ENCODE measurements around the gene ENOX1. TPM values are rescaled to one million over a fixed set of nuclear protein-coding genes. Genes with fewer than 3 reads are reported as not detected.

ENOX1 gene
- total RNA-seq, 1 donor from 2014 or later: 0.71 TPM

DNA sequence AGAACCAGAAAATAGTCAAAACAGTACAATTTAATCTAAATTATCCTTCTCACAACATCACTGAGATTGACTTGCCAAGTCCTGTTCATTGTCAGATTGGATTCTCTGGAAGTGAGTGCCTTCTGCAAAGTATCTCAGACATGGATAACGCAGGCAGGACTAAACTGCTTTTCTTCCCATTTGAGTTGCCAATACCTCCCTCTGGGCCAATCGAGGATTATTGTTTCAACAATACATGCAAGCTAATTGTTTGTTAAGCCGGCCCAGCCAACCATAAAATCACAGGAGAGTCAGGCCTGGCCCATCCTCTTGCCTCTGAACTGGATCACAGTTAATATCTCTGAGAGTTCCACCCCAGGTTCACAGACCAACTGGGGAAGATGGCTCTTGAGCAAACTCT is 240.0 kb downstream of the ENOX1 start:
- DNase-seq (ENCODE audit: low read depth): no peak
- no peaks in the 10 kb centered on the region for H3K27me3 ChIP-seq (ENCODE audit: control insufficient read depth, insufficient read depth, low read length)
- TF ChIP-seq, protein P1, sequence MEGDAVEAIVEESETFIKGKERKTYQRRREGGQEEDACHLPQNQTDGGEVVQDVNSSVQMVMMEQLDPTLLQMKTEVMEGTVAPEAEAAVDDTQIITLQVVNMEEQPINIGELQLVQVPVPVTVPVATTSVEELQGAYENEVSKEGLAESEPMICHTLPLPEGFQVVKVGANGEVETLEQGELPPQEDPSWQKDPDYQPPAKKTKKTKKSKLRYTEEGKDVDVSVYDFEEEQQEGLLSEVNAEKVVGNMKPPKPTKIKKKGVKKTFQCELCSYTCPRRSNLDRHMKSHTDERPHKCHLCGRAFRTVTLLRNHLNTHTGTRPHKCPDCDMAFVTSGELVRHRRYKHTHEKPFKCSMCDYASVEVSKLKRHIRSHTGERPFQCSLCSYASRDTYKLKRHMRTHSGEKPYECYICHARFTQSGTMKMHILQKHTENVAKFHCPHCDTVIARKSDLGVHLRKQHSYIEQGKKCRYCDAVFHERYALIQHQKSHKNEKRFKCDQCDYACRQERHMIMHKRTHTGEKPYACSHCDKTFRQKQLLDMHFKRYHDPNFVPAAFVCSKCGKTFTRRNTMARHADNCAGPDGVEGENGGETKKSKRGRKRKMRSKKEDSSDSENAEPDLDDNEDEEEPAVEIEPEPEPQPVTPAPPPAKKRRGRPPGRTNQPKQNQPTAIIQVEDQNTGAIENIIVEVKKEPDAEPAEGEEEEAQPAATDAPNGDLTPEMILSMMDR (IDR thresholded peaks at IDR 0.05; ENCODE audit: insufficient read depth, low read length, poor library complexity, severe bottlenecking): no peak
- H3K4me3 ChIP-seq (ENCODE audit: low read depth, low read length): no peak overlapping the region
- H3K36me3 ChIP-seq (ENCODE audit: control insufficient read depth, insufficient read depth, low read length): no peaks in the 10 kb centered on the region

DNA sequence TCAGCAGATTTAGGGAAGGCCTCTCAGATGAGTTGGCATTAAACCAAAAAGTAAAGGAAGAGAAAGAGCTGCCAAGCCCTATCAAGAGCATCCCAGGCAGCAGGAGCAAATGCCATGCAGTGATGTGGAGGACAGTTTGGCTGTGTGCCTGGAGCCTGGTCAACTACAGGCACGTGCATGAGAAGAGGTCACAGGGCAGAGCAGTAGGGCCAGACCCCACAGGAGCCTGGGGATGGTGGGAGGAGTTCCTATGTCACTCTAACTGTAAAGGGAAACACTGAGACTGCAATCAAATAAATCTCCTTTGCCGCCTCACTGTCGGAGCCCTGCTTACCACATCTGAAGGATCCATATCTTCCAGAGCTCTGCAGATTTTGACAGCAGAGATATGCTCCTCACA is 240.5 kb downstream of the ENOX1 start:
- H3K4me3 ChIP-seq (ENCODE audit: low read depth, low read length): no peak overlapping the region
- H3K27me3 ChIP-seq (ENCODE audit: control insufficient read depth, insufficient read depth, low read length): no peaks in the 10 kb centered on the region
- H3K36me3 ChIP-seq (ENCODE audit: control insufficient read depth, insufficient read depth, low read length): no peaks in the 10 kb centered on the region
- TF ChIP-seq, protein P1 (IDR thresholded peaks at IDR 0.05; ENCODE audit: insufficient read depth, low read length, poor library complexity, severe bottlenecking): no peak
- no peak for DNase-seq (ENCODE audit: low read depth)

DNA sequence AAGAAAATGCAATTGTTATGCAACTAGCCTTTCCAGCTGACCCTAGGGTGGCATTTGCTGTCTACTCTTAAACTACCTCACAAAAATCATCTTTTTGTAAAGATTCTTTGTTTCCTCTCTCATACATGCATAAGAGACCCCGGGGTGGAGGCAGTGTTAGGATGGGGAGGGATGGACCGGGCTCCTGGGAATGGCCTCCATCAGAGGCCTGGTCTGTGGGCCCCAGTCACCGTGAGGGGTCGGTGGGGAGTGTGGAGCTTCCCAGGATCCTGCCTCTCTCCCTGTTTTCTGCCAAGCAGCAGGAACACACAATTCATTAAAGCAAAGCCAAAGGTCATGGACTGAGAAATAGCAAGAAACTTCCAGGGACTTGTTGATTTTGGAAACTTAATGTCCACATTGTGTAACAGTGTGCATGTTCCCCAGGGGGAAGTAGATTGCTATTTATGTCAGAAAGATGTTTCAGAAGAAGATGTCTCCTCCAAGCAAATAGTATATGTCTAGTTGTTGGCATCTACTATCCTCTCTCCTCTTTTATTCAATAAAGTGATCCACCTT is 241.4 kb downstream of the ENOX1 start:
- Histone ChIP-seq H3K27me3 (ENCODE audit: control insufficient read depth, insufficient read depth, low read length) (no peaks in the 10 kb centered on the region), H3K36me3 (ENCODE audit: control insufficient read depth, insufficient read depth, low read length) (no peaks in the 10 kb centered on the region), H3K4me3 (ENCODE audit: low read depth, low read length) (no peak overlapping the region)
- TF ChIP-seq, protein P1 (IDR thresholded peaks at IDR 0.05; ENCODE audit: insufficient read depth, low read length, poor library complexity, severe bottlenecking): no peak
- DNase-seq (ENCODE audit: low read depth): no peak

DNA sequence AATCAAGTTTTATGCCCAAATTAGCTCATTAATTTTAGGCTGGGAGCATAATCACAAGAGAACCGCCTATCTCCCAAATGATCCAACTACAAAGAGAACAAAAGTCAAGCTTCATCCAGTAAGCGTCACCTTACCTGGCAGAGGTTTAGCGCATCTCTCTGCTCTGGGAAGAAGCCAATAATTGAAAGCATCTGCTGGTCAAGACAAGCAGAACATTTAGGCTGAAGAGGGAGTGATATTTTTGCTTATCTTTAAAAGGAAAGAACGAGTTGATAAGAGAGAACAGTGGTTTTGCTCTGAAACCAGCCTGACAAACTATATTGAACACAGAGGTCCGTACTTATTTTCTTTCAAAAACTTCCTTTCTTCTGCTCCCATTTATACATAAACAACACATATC is 242.1 kb downstream of the ENOX1 start:
- TF ChIP-seq, protein P1 (IDR thresholded peaks at IDR 0.05; ENCODE audit: insufficient read depth, low read length, poor library complexity, severe bottlenecking): no peak
- Histone ChIP-seq H3K36me3 (ENCODE audit: control insufficient read depth, insufficient read depth, low read length) (no peaks in the 10 kb centered on the region), H3K27me3 (ENCODE audit: control insufficient read depth, insufficient read depth, low read length) (no peaks in the 10 kb centered on the region), H3K4me3 (ENCODE audit: low read depth, low read length) (no peak overlapping the region)
- no peak for DNase-seq (ENCODE audit: low read depth)

DNA sequence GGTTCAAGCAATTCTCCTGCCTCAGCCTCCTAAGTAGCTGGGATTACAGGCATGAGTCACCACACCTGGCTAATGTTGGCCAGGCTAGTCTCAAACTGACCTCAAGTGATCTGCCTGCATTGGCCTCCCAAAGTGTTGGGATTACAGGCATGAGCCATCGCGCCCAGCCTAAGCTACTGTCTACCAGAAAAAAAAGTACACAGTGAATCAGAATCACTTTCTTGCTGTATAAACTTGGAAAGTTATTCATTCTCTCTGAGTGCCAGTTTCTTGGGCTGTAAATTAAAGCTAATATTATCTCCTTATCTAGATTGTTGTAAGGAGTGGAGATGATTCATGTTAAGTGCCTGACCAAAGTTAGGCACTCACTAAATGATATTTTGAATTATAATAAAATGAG is 242.8 kb downstream of the ENOX1 start:
- no peaks in the 10 kb centered on the region for H3K36me3 ChIP-seq (ENCODE audit: control insufficient read depth, insufficient read depth, low read length)
- DNase-seq (ENCODE audit: low read depth): no peak
- H3K27me3 ChIP-seq (ENCODE audit: control insufficient read depth, insufficient read depth, low read length): no peaks in the 10 kb centered on the region
- no peak overlapping the region for H3K4me3 ChIP-seq (ENCODE audit: low read depth, low read length)
- TF ChIP-seq, protein P1 (IDR thresholded peaks at IDR 0.05; ENCODE audit: insufficient read depth, low read length, poor library complexity, severe bottlenecking): no peak

DNA sequence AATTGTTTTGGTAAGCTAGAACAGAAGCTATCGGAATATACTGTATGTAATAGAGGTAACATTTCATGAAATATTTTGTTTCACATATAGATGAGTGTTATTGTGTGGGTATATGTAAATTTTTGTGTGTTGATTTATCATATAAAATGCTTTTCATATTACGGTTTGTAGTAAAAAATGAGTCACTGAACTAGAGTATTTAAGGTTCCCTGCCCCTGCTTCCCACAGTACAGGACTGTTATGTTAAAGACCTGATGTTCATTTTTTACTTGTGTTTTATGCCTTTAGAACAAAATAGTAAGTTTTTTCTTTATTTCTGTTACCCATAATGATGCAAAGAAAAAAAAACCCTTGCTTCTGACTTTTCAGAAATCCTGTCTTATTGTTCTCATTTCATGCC is 243.4 kb downstream of the ENOX1 start:
- no peaks in the 10 kb centered on the region for H3K27me3 ChIP-seq (ENCODE audit: control insufficient read depth, insufficient read depth, low read length)
- no peak for DNase-seq (ENCODE audit: low read depth)
- no peak overlapping the region for H3K4me3 ChIP-seq (ENCODE audit: low read depth, low read length)
- TF ChIP-seq, protein P1 (IDR thresholded peaks at IDR 0.05; ENCODE audit: insufficient read depth, low read length, poor library complexity, severe bottlenecking): no peak
- no peaks in the 10 kb centered on the region for H3K36me3 ChIP-seq (ENCODE audit: control insufficient read depth, insufficient read depth, low read length)

All from kidney epithelial cell (primary cell).